ENCODE data around the gene NBAS. TPM values are rescaled to one million over a fixed set of nuclear protein-coding genes. Genes with fewer than 3 reads are reported as not detected.

The NBAS gene
- total and polyA plus RNA-seq, 2 of the 13 experiments (the other 11 are each of a cell fraction or from before 2014, with no cell fraction given) = 33.6 to 58.7 TPM

GRCh38 chr2:15591692-15592463, 30.7 kb upstream of the NBAS start, which contains the start of gene DDX1 (continued):
- no peak for TF ChIP-seq ATF7 (IDR thresholded peaks at IDR 0.05)
- TF ChIP-seq ATF7 (CRISPR knock-in tag; IDR thresholded peaks at IDR 0.05) = peak; percentile 86
- TF ChIP-seq IRX3 (CRISPR knock-in tag; IDR thresholded peaks at IDR 0.05; ENCODE audit: borderline replicate concordance, low read depth) = no peak
- TF ChIP-seq NFAT5 (CRISPR knock-in tag; IDR thresholded peaks at IDR 0.05) = no peak; the same call in 1 of the 2 replicates
- peak; percentile 97 for TF ChIP-seq ZNF607 (CRISPR knock-in tag; IDR thresholded peaks at IDR 0.05; ENCODE audit: borderline replicate concordance)
- 0 out of 2 replicates have a peak, but pooled peaks have one; percentile 15 for TF ChIP-seq TERF1 (CRISPR knock-in tag; IDR thresholded peaks at IDR 0.05)
- TF ChIP-seq MYPOP (CRISPR knock-in tag; IDR thresholded peaks at IDR 0.05) = peak; percentile 97
- peak; percentile 97 for TF ChIP-seq HOXA9 (CRISPR knock-in tag; IDR thresholded peaks at IDR 0.05; ENCODE audit: borderline replicate concordance)
- TF ChIP-seq ZKSCAN8 (CRISPR knock-in tag; IDR thresholded peaks at IDR 0.05; ENCODE audit: borderline replicate concordance) = peak; percentile 97
- TF ChIP-seq MED1 (CRISPR knock-in tag; IDR thresholded peaks at IDR 0.05) = peak; percentile 95
- no peak for TF ChIP-seq IKZF1 (IDR thresholded peaks at IDR 0.05)
- no peak; the same call in none of the 2 replicates for TF ChIP-seq GTF3A (CRISPR knock-in tag; conservative IDR thresholded peaks at IDR 0.05)
- TF ChIP-seq NFIB (CRISPR knock-in tag; IDR thresholded peaks at IDR 0.05; ENCODE audit: borderline replicate concordance) = 0 out of 2 replicates have a peak, but pooled peaks have one; percentile 88
- 0 out of 2 replicates have a peak, but pooled peaks have one; percentile 57 for TF ChIP-seq ZNF383 (CRISPR knock-in tag; IDR thresholded peaks at IDR 0.05; ENCODE audit: borderline replicate concordance)
- TF ChIP-seq ZNF850 (CRISPR knock-in tag; conservative IDR thresholded peaks at IDR 0.05) = peak; percentile 77; the same call in 1 of the 2 replicates
- TF ChIP-seq ELF3 (CRISPR knock-in tag; IDR thresholded peaks at IDR 0.05) = peak; percentile 93
- TF ChIP-seq ZNF430 (CRISPR knock-in tag; IDR thresholded peaks at IDR 0.05) = peak; percentile 100
- TF ChIP-seq CBFB (CRISPR knock-in tag; IDR thresholded peaks at IDR 0.05) = peak; percentile 98
- TF ChIP-seq KDM6A (CRISPR knock-in tag; IDR thresholded peaks at IDR 0.05; ENCODE audit: low read depth) = no peak

Data from HepG2 (cell line).